Ascending aorta (tissue), 2 donors: ENCODE measurements around the gene AKR1A1. TPM values are rescaled to one million over a fixed set of nuclear protein-coding genes. Genes with fewer than 3 reads are reported as not detected.
A peak's percentile ranks its signal among the peaks of the same experiment; 100 is the strongest.

ENCODE experiments used
- DNase-seq, 2 donors: peaks; one replicate each; pipeline ENCODE4 v3.0.0-alpha.2; 2019; ENCODE audit warnings: low spot score in 2 of 2
- H3K27ac ChIP-seq, 2 donors: fragments of 200-600 bp; sonication (generic); one replicate each; pipeline ENCODE4 v1.5.1; 2016 to 2017; ENCODE audit warnings: mild to moderate bottlenecking in 1 of 2
- H3K27me3 ChIP-seq: fragments of 200-600 bp; sonication (generic); one replicate; pipeline ENCODE4 v1.5.1; 2017
- H3K36me3 ChIP-seq, 2 donors: fragments of 200-600 bp; sonication (generic); one replicate each; pipeline ENCODE4 v1.5.1; 2016
- H3K4me1 ChIP-seq, 2 donors: fragments of 200-600 bp; sonication (generic); one replicate each; pipeline ENCODE4 v1.5.1; 2016 to 2017; ENCODE audit warnings: mild to moderate bottlenecking in 1 of 2
- H3K4me3 ChIP-seq, 2 donors: fragments of 200-600 bp; sonication (generic); one replicate each; pipeline ENCODE4 v1.5.1; 2016 to 2017; ENCODE audit warnings: mild to moderate bottlenecking in 1 of 2
- H3K9me3 ChIP-seq, 2 donors: fragments of 200-600 bp; sonication (generic); one replicate each; pipeline ENCODE4 v1.5.1; 2016
- intact Hi-C: fragments of 100-400 bp; cut with DNase I; formaldehyde crosslinking; loops from one replicate; pipeline ENCODE4 v1.15.1; 2023
- total RNA-seq: library from RNA; depleted of rRNA; stranded (reverse); fragments of >200 nt; gene quantifications from one replicate; pipeline ENCODE4 v1.1.0, GENCODE V29; 2016
- TF ChIP-seq, protein P1 (sequence below), 3 experiments: fragments of 200-600 bp in 2 of 3; fragments of 450-650 bp in 1 of 3; sonication (generic) in 2 of 3; IDR thresholded peaks; one replicate each; pipeline ENCODE4 v1.5.1; 2016 to 2019; ENCODE audit warnings: antibody characterized with exemption in 3 of 3, mild to moderate bottlenecking in 1 of 3, moderate library complexity in 1 of 3

AKR1A1 gene
- total RNA-seq, 1 donor from 2014 or later = 77.5 TPM

DNA sequence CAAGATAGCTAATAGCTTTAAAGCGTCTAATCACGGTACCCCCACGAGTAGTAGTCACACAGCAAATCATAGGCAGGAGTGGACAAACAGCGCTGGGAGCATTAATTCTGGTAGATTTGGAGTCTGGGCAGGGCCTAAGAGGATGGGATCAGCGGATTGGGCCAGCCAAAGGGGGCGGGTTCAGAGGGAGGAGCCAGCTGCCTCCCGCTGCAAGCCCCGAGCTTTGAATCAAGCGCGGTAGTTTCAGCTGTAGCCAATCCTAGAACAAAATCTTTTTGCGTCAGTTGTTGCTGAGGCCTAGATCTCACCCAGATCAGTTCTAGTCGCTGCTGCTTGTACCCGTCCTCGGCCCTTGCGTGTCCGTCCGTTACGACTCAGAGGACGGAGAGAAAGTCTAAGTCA, 32.6 kb downstream of the AKR1A1 start:
- intact Hi-C loops = loop anchor here (5.0 kb wide), 2 partner anchors 169 to 851 kb away; partner anchors contain the start of genes IPP and RNU5D-1
- Histone ChIP-seq H3K9me3 (no peaks in the 10 kb centered on the region), H3K4me3 (peak overlapping the region; percentile 84 to 89), H3K27ac (peak overlapping the region; percentile 89 to 90), H3K4me1 (peaks cover 0 to 14% of the 10 kb centered on the region in 2 donors), H3K36me3 (no peaks in the 10 kb centered on the region), H3K27me3 (no peaks in the 10 kb centered on the region)
- TF ChIP-seq, protein P1, sequence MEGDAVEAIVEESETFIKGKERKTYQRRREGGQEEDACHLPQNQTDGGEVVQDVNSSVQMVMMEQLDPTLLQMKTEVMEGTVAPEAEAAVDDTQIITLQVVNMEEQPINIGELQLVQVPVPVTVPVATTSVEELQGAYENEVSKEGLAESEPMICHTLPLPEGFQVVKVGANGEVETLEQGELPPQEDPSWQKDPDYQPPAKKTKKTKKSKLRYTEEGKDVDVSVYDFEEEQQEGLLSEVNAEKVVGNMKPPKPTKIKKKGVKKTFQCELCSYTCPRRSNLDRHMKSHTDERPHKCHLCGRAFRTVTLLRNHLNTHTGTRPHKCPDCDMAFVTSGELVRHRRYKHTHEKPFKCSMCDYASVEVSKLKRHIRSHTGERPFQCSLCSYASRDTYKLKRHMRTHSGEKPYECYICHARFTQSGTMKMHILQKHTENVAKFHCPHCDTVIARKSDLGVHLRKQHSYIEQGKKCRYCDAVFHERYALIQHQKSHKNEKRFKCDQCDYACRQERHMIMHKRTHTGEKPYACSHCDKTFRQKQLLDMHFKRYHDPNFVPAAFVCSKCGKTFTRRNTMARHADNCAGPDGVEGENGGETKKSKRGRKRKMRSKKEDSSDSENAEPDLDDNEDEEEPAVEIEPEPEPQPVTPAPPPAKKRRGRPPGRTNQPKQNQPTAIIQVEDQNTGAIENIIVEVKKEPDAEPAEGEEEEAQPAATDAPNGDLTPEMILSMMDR (IDR thresholded peaks at IDR 0.05) = no peak
- peak; percentile 87 to 97 for DNase-seq

DNA sequence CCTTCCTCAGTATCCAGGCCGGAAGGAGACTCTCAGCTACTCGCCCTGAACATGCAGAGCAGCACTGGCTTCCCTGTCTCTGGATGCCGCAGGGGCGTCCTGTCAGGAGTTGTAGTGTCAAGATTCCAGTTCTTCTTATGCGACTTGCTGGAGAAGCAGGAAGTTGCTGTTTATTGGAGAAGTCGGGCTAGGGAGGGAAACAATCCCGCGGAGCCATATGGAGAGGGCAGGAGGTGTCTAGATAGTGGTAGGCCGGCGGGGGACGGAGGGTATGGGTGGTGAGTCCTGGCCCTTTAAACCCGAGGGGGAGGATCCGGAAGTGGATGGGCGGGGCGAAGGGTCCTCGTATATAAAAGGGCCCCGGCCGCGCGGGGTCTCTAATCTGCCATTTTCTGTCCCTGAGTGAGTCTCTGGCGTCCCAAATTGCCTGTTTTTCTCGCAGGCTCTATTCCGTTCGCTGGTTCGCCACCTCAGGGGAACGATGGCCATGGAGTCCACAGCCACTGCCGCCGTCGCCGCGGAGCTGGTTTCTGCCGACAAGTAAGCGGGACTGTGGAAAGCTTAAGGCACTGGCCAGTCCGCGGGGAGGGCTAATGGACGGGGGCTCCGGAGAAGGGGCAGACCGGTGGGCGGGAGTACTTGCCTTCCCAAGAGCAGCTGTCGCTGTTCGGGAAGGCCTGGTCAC, 33.2 kb downstream of the AKR1A1 start, which contains the start of gene NASP:
Gene NASP, plus strand, starts transcription at position 376 of the 685 bp plus-strand sequence. Its CDS starts 106 bp downstream, at position 482.
- H3K9me3 ChIP-seq = no peaks in the 10 kb centered on the region
- peak; percentile 62 to 94 for DNase-seq
- H3K27me3 ChIP-seq = no peaks in the 10 kb centered on the region
- peak within 1 kb of the TSS; percentile 84 to 89 for H3K4me3 ChIP-seq
- TF ChIP-seq, protein P1 (IDR thresholded peaks at IDR 0.05) = no peak
- H3K36me3 ChIP-seq = no peaks in the 10 kb centered on the region
- intact Hi-C loops = loop anchor here (1.0 to 5.0 kb wide), 3 partner anchors 102 to 852 kb away; partner anchors contain the start of genes GPBP1L1, IPP and RNU5D-1
- H3K27ac ChIP-seq = peak within 1 kb of the TSS; percentile 89 to 90
- peaks cover 0 to 14% of the 10 kb centered on the region in 2 donors for H3K4me1 ChIP-seq

DNA sequence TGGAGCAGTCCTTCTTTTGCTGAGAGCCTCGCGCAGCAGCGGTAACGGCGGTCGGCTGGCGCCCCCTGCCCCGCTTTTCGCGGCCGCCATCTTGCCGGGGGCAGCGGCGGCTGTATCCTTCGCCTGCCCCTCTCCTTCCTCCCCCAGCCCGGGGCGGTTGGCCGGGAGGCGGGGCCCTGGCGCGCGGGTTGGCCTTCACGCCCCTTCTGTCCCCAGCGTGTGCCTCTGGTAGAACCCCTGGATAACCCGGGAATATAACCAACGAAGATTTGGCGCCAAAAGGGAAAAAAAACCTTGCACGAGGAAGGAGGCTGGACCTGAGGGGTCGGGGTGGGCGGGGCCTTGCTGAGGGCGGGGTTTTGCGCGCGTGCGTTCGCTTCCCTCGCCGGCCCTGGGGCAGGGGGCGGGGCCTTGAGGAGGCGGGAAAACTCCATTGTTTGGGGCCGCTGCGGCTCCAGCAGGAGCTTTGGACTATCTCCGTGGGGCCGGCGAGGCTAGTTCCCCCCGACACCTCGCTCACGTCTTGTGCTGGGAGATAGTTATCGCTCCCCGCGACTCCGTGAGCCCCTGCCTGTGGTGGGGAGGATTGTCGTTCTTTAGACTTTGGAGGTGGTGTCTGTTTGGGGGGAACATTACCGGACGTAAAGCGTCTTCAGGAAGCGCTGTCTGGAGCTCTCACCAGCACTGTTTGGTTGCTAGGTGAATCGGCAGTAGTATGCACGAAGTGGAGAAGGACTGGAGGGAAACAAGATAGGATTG, 33.9 kb downstream of the AKR1A1 start:
- Histone ChIP-seq H3K9me3 (no peaks in the 10 kb centered on the region), H3K4me1 (peaks cover 0 to 14% of the 10 kb centered on the region in 2 donors), H3K36me3 (no peaks in the 10 kb centered on the region), H3K27ac (peak overlapping the region; percentile 89 to 90), H3K27me3 (no peaks in the 10 kb centered on the region), H3K4me3 (peak overlapping the region; percentile 84 to 89)
- TF ChIP-seq, protein P1 (IDR thresholded peaks at IDR 0.05) = no peak
- DNase-seq = peak; percentile 40 to 91
- intact Hi-C loops = loop anchor here (1.0 to 5.0 kb wide), 3 partner anchors 102 to 852 kb away; partner anchors contain the start of genes GPBP1L1, IPP and RNU5D-1

DNA sequence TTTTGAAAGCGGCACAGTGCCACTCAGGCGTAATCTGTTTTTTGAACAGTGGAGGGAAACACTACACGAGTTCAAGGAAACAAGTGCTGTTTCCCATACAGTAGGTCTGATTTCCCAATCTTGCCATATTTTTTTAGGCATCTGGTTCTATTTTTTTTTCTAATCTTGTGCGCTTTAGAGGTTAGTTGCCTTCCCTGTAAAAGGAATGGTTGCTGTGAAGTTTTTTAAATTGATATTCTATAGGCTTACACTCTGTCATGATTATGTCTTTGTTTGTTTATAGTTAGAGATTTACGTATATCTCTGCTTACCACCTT, 34.4 kb downstream of the AKR1A1 start:
- Histone ChIP-seq H3K27ac (peak overlapping the region in 1 of 2 donors; percentile 89), H3K4me3 (peak overlapping the region; percentile 84 to 89), H3K36me3 (no peaks in the 10 kb centered on the region), H3K9me3 (no peaks in the 10 kb centered on the region), H3K4me1 (peaks cover 0 to 14% of the 10 kb centered on the region in 2 donors), H3K27me3 (no peaks in the 10 kb centered on the region)
- intact Hi-C loops = no loop called here
- no peak for DNase-seq
- TF ChIP-seq, protein P1 (IDR thresholded peaks at IDR 0.05) = no peak

DNA sequence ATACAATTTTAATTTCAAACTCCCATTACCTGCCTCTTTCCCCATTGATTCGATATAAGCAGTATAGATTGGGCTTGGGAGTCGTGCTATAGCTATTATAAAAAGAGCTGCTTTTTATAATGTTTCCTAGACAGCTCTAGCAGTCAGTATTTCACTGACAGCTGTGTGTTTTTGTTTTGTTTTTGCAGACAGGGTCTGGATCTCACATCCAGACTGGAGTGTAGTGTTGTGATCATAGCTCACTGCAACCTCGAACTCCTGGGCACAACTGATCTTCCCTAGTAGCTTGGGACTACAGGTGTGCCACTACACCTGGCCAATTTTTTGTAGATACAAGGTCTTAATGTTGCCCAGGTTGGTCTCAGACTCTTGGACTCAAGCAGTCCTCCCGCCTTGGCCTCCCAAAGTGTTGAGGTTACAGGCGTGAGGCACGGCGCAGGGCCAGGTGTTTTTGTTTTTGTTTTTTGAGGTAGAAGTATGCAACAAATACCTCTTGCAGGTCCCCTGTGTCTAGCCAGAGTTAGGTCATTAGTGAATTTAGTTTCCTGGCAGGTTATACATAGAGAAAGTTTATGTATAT, 35.0 kb downstream of the AKR1A1 start:
- no peaks in the 10 kb centered on the region for H3K36me3 ChIP-seq
- peak overlapping the region; percentile 84 to 89 for H3K4me3 ChIP-seq
- peak overlapping the region in 1 of 2 donors; percentile 89 for H3K27ac ChIP-seq
- H3K9me3 ChIP-seq = no peaks in the 10 kb centered on the region
- DNase-seq = no peak
- H3K27me3 ChIP-seq = no peaks in the 10 kb centered on the region
- peaks cover 0 to 14% of the 10 kb centered on the region in 2 donors for H3K4me1 ChIP-seq
- TF ChIP-seq, protein P1 (IDR thresholded peaks at IDR 0.05) = no peak
- intact Hi-C loops = no loop called here
